ENCODE measurements around the gene BCR. TPM values are rescaled to one million over a fixed set of nuclear protein-coding genes. Genes with fewer than 3 reads are reported as not detected.

Gene BCR
- total RNA-seq, 1 donor from 2014 or later, result 78.3 TPM

DNA sequence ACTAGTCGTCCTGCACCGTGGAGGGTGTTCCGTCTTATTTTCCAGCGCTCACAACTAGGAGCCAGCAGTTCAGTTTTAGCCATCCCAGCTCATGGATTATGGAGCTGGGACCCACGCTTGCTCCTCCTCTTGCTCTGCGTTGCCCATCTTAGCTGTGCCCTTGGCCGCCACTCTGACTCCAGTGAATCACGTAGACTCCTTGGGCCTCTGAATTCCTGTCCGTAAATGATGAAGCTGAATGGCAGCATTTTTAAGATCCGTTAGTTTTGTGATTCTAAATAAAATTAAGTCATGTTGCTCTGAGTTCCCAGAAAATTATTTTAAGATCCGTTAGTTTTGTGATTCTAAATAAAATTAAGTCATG lies 23.8 kb downstream of the BCR start:
- H3K9me3 ChIP-seq, result no peaks in the 10 kb centered on the region
- no peaks in the 10 kb centered on the region for H3K27me3 ChIP-seq
- ATAC-seq (no peak), DNase-seq (no peak)
- intact Hi-C loops (cut with DNase I), result no loop called here
- no peaks in the 10 kb centered on the region for H3K36me3 ChIP-seq
- H3K4me1 ChIP-seq, result peaks cover 15% of the 10 kb centered on the region
- no peak overlapping the region for H3K27ac ChIP-seq
- TF ChIP-seq, protein P1, sequence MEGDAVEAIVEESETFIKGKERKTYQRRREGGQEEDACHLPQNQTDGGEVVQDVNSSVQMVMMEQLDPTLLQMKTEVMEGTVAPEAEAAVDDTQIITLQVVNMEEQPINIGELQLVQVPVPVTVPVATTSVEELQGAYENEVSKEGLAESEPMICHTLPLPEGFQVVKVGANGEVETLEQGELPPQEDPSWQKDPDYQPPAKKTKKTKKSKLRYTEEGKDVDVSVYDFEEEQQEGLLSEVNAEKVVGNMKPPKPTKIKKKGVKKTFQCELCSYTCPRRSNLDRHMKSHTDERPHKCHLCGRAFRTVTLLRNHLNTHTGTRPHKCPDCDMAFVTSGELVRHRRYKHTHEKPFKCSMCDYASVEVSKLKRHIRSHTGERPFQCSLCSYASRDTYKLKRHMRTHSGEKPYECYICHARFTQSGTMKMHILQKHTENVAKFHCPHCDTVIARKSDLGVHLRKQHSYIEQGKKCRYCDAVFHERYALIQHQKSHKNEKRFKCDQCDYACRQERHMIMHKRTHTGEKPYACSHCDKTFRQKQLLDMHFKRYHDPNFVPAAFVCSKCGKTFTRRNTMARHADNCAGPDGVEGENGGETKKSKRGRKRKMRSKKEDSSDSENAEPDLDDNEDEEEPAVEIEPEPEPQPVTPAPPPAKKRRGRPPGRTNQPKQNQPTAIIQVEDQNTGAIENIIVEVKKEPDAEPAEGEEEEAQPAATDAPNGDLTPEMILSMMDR (IDR thresholded peaks at IDR 0.05), result no peak
- no peak overlapping the region for H3K4me3 ChIP-seq

DNA sequence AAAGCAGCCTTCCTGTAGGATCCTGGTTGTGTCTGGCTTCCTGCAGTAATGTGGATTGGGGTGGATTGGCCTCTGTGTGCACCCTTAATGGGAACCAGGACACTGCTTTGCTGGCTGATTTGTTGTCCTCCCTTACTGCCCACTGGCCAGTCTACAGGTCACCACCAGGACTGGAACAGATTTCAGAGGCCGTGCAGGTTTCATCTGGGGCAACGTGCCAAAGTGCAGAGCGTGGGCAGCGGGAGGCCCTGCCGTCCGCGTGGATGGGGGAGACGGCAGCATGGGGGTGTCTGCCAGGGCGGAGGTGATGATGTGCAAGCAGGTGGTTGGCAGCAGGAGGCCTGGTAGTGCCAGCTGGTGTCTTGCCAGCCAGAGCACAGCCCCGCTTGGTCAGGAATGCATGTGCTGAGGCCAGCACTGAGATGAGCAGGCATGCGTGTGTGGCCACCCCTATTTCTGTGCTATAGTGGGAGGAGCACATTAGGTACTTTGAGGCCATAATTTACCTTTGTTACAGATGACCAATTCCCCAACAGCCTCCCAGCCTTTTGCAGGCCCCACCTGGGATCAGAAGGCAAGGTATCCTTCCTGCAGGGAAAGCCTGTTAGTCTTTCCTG lies 24.3 kb downstream of the BCR start:
- Histone ChIP-seq H3K4me3 (no peak overlapping the region), H3K27me3 (no peaks in the 10 kb centered on the region), H3K9me3 (no peaks in the 10 kb centered on the region), H3K4me1 (peaks cover 15% of the 10 kb centered on the region), H3K36me3 (no peaks in the 10 kb centered on the region), H3K27ac (no peak overlapping the region)
- DNase-seq (peak; percentile 77), ATAC-seq (peak; percentile 77)
- TF ChIP-seq, protein P1 (IDR thresholded peaks at IDR 0.05), result no peak
- intact Hi-C loops (cut with DNase I), result no loop called here

DNA sequence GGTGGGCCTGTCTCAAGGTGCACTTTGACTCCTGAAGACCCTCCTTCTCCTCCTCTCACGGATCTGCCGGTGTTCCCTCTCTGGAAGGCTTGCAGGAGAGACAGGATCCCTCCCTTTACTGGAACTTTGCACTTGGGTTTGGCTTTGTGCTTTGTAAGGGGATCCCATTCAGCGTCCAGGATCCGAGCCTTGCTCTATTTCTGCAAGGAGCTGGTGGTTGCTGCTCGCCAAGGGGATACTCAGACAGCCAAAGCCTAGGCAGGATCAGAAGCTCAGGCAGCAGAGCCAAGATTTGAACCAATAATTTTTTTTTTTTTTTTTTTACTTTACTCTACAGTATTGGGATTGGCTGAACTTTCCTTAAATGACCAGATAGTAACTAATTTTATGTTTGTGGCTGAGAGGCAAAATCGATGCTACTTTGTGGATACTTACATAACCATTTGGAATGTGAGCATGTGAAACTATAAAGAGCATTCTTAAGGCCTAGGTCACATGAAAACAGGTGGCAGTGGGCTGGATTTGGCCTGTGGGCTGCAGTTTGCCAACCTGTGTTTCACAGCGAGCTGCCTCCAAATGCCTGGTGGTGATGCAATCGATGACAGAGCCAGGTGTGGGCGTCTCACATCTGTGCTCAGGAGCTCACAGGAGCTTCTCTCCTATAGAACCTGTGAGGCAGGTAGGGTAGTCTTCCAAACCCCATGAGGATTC lies 25.2 kb downstream of the BCR start:
- no peak for DNase-seq
- intact Hi-C loops (cut with DNase I), result no loop called here
- peak; percentile 64 for ATAC-seq
- TF ChIP-seq, protein P1 (IDR thresholded peaks at IDR 0.05), result no peak
- peaks cover 13% of the 10 kb centered on the region for H3K4me1 ChIP-seq
- H3K4me3 ChIP-seq, result no peak overlapping the region
- no peaks in the 10 kb centered on the region for H3K9me3 ChIP-seq
- H3K27me3 ChIP-seq, result no peaks in the 10 kb centered on the region
- no peak overlapping the region for H3K27ac ChIP-seq
- H3K36me3 ChIP-seq, result no peaks in the 10 kb centered on the region

DNA sequence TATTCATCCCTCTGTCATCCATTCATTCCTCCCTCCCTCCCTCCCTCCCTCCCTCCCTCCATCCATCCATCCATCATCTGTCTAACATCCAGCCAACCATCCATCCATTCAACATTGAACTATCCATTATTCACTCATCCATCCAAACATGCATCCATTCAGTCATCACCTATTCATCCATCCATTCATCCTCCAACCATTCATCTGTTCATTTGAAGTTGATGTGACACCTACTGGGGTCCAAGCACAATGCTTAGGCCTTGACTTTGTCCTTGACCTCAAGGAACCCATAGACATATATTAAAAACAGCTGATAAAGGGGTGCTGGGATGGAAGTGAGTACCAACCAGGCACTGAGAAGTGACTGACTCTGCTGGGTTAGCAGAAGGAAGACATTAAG lies 26.6 kb downstream of the BCR start:
- H3K36me3 ChIP-seq, result no peaks in the 10 kb centered on the region
- no peaks in the 10 kb centered on the region for H3K9me3 ChIP-seq
- TF ChIP-seq, protein P1 (IDR thresholded peaks at IDR 0.05), result no peak
- H3K27ac ChIP-seq, result no peak overlapping the region
- no peaks in the 10 kb centered on the region for H3K27me3 ChIP-seq
- H3K4me1 ChIP-seq, result peaks cover 8% of the 10 kb centered on the region
- ATAC-seq (no peak), DNase-seq (no peak)
- intact Hi-C loops (cut with DNase I), result no loop called here
- H3K4me3 ChIP-seq, result no peak overlapping the region

DNA sequence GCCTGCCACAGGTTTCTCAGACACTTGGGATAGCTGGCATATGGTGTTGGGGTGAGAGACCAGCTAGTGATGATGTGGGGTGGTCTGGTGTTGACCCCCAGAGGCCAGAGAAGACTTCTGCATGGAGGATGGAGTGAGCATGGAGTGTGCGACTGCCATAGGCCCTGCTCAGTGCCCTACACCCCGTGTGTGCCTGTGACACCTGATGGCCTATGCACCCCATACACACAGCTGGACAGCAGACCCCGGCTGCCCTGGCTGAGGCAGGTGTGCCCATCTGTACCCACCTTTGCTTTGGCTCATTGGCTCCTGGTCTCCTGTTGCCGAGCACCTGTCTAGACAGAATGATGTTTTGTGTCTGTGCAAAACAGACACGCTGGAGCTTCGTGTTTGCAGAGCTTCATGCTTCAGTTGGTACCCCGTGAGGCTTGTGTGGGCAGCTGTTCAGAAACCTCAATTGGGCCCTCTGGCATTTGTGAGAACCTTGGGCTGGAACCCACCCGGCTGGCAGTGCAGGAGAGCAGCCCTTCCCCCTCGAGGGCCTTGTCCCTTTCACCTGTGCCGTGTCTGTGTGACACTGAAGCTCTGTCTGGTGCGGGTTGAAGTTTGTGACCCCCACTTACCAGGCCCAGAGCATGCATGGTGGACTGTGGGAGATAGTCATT lies 27.6 kb downstream of the BCR start:
- DNase-seq, result no peak
- intact Hi-C loops (cut with DNase I), result no loop called here
- Histone ChIP-seq H3K4me3 (no peak overlapping the region), H3K27me3 (no peaks in the 10 kb centered on the region), H3K36me3 (no peaks in the 10 kb centered on the region), H3K27ac (no peak overlapping the region), H3K9me3 (no peaks in the 10 kb centered on the region), H3K4me1 (peaks cover 8% of the 10 kb centered on the region)
- no peak for ATAC-seq
- TF ChIP-seq, protein P1 (IDR thresholded peaks at IDR 0.05), result no peak

Measured in upper lobe of right lung (tissue), 1 donor.